GM19463 (cell line): ENCODE data around the gene ALAS1.

Experiments
- ATAC-seq: cut with Tn5 transposase; IDR thresholded peaks from one replicate; pipeline ENCODE4 v1.9.1; 2021; ENCODE audit warnings: mild to moderate bottlenecking, moderate library complexity; ENCODE audit not compliant: unreplicated experiment

ALAS1 gene

GRCh38 chr3:52220380-52221026 is 22.5 kb downstream of the ALAS1 start:
- no peak for ATAC-seq

- no peak for ATAC-seq
Observed at GRCh38 chr3:52221141-52221562, 23.2 kb downstream of the ALAS1 start.

GRCh38 chr3:52221563-52222318 is 23.8 kb downstream of the ALAS1 start:
- ATAC-seq: no peak

- no peak for ATAC-seq
Observed at GRCh38 chr3:52222319-52223221, 24.6 kb downstream of the ALAS1 start.

GRCh38 chr3:52223449-52224408 is 25.8 kb downstream of the ALAS1 start:
- no peak for ATAC-seq

- peak; percentile 78 for ATAC-seq
Observed at GRCh38 chr3:52225452-52226228, 27.7 kb downstream of the ALAS1 start, which contains the start of gene TLR9. Gene TLR9 (minus strand): TSS chr3:52225645. CDS start chr3:52225529, 116 bp downstream.

- ATAC-seq: no peak
Observed at GRCh38 chr3:52226229-52226817, 28.4 kb downstream of the ALAS1 start.

- ATAC-seq: no peak
Observed at GRCh38 chr3:52227117-52227516, 29.2 kb downstream of the ALAS1 start.

GRCh38 chr3:52227766-52228165 is 29.8 kb downstream of the ALAS1 start:
- no peak for ATAC-seq

GRCh38 chr3:52228266-52228665 is 30.3 kb downstream of the ALAS1 start:
- ATAC-seq: no peak

GRCh38 chr3:52228751-52229291 is 30.9 kb downstream of the ALAS1 start:
- ATAC-seq: no peak

- ATAC-seq: no peak
Observed at GRCh38 chr3:52229656-52230055, 31.7 kb downstream of the ALAS1 start.

- ATAC-seq: no peak
Observed at GRCh38 chr3:52230461-52230860, 32.5 kb downstream of the ALAS1 start.

- ATAC-seq: no peak
Observed at GRCh38 chr3:52230889-52231499, 33.0 kb downstream of the ALAS1 start.

- ATAC-seq: peak; percentile 63
Observed at GRCh38 chr3:52231502-52232278, 33.7 kb downstream of the ALAS1 start.

- ATAC-seq: no peak
Observed at GRCh38 chr3:52232279-52233107, 34.5 kb downstream of the ALAS1 start.
